Measurements from ENCODE around the gene CCL15.

The CCL15 gene

DNA sequence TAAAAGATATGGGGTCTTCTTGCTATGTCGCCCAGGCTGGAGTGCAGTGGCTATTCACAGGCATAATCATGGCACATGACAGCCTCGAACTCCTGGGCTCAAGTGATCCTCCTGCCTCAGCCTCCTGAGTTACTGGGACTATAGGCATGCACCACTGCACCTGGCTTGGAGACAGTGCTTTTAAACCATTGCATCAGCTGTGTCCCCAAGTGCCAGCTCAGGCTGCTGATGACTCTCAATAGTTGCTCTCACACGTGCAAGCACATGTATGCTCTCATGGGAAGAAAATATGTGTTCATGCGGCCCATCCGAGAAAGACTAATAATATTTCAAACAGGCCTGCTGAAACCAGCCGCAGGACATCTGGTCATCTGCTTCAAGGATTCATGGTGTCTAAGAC is 28.8 kb downstream of the CCL15 start:
- Histone ChIP-seq H3K9ac (ENCODE audit: low read depth, low read length) (no peak overlapping the region), H3K4me1 (ENCODE audit: control insufficient read depth, insufficient read depth, low read length) (no peaks in the 10 kb centered on the region), H3K4me3 (ENCODE audit: low read depth, low read length) (no peak overlapping the region)

DNA sequence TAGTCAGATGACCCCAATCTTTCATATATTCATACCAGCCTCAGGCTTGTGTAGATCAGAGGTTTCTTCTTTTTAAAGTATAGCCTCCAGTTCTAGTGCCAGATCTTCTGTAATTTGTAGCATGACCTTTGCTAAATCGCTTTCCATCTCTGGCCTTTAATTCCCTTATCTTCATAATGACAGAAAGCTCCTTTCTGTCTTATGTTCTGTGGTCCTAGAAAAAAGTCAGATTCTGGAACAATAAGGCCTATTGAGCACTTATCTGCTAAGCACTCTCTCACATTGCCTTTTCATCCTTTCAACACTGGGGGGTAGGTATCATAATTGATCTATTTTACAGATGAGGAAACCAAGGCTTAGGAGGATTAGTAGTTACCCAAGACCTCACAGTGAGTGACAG is 29.3 kb downstream of the CCL15 start:
- H3K4me1 ChIP-seq (ENCODE audit: control insufficient read depth, insufficient read depth, low read length): no peaks in the 10 kb centered on the region
- H3K36me3 ChIP-seq (ENCODE audit: control insufficient read depth, insufficient read depth, low read length): no peaks in the 10 kb centered on the region

More for the DNA sequence above, 28.8 kb downstream of the CCL15 start:
- H3K27ac ChIP-seq (ENCODE audit: low read depth, low read length): no peak overlapping the region
- H3K36me3 ChIP-seq (ENCODE audit: control insufficient read depth, insufficient read depth, low read length): no peaks in the 10 kb centered on the region
- H3K9me3 ChIP-seq (ENCODE audit: control insufficient read depth, insufficient read depth, low read length): no peaks in the 10 kb centered on the region
- H3K27me3 ChIP-seq (ENCODE audit: control insufficient read depth, insufficient read depth, low read length): no peaks in the 10 kb centered on the region

DNA sequence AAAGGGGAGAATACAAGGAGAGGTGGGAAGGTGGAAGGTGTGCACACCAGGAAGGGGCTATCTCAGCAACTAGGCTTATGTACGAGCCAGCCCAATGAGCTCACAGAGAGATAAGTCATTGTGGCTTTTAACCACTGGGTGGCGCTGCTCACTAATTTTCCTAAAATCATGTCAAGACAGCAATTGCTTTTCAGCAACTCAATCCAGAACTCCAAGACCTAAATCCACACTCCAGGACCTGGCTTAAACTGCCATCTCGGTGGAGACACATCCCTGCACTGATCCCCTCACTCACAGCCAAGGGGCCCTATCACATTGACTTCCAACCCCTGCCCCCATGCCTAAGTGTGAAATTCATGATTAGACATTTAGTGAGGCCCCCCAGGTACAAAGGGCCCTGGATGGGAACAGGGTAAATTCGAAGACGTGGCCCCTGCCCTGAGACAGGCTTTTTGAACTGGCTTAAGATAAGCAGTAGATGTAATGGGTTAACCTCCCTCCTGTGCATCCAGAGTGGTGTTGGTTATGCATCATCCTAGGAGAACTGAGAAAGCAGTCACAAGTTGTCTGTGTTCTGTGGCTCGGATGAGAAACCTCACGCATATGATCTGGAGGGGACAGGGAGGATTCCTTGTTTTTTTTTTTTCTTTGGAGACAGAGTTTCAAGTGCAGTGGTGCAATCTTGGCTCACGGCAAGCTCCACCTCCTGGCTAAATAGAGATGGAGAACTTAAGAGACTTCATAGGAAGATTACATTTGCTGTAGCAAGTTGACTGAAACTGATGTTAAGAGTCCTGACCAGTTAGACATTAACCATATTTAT is 31.6 kb downstream of the CCL15 start:
- no peaks in the 10 kb centered on the region for H3K27me3 ChIP-seq (ENCODE audit: control insufficient read depth, insufficient read depth, low read length)
- H3K27ac ChIP-seq (ENCODE audit: low read depth, low read length): no peak overlapping the region
- H3K4me3 ChIP-seq (ENCODE audit: low read depth, low read length): no peak overlapping the region
- H3K4me1 ChIP-seq (ENCODE audit: control insufficient read depth, insufficient read depth, low read length): no peaks in the 10 kb centered on the region
- H3K36me3 ChIP-seq (ENCODE audit: control insufficient read depth, insufficient read depth, low read length): no peaks in the 10 kb centered on the region
- no peaks in the 10 kb centered on the region for H3K9me3 ChIP-seq (ENCODE audit: control insufficient read depth, insufficient read depth, low read length)
- no peak overlapping the region for H3K9ac ChIP-seq (ENCODE audit: low read depth, low read length)

More for the DNA sequence above, 29.3 kb downstream of the CCL15 start:
- no peak overlapping the region for H3K9ac ChIP-seq (ENCODE audit: low read depth, low read length)
- no peaks in the 10 kb centered on the region for H3K27me3 ChIP-seq (ENCODE audit: control insufficient read depth, insufficient read depth, low read length)
- H3K27ac ChIP-seq (ENCODE audit: low read depth, low read length): no peak overlapping the region
- H3K4me3 ChIP-seq (ENCODE audit: low read depth, low read length): no peak overlapping the region
- no peaks in the 10 kb centered on the region for H3K9me3 ChIP-seq (ENCODE audit: control insufficient read depth, insufficient read depth, low read length)

DNA sequence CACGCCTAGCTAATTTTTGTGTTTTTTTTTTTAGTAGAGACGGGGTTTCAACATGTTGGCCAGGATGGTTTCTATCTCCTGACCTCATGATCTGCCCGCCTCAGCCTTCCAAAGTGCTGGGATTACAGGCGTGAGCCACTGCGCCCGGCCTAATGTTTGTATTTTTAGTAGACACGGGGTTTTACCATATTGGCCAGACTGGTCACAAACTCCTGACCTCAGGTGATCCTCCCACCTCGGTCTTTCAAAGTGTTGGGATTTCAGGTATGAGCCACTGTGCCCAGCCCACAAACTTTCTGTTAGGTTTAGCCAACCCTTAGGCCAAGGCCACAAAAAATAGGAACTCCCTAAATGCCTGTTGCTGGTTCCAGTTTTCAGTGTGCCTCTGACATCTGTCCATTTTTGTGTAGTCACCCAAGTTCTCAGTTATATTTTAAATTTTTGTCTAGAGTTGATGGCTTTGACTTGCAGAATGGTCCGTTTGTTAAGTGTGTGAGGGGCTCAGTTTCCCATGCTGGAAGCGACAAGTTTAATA is 32.8 kb downstream of the CCL15 start:
- Histone ChIP-seq H3K4me3 (ENCODE audit: low read depth, low read length) (no peak overlapping the region), H3K27me3 (ENCODE audit: control insufficient read depth, insufficient read depth, low read length) (no peaks in the 10 kb centered on the region), H3K4me1 (ENCODE audit: control insufficient read depth, insufficient read depth, low read length) (no peaks in the 10 kb centered on the region), H3K9ac (ENCODE audit: low read depth, low read length) (no peak overlapping the region), H3K9me3 (ENCODE audit: control insufficient read depth, insufficient read depth, low read length) (no peaks in the 10 kb centered on the region), H3K27ac (ENCODE audit: low read depth, low read length) (no peak overlapping the region), H3K36me3 (ENCODE audit: control insufficient read depth, insufficient read depth, low read length) (no peaks in the 10 kb centered on the region)

DNA sequence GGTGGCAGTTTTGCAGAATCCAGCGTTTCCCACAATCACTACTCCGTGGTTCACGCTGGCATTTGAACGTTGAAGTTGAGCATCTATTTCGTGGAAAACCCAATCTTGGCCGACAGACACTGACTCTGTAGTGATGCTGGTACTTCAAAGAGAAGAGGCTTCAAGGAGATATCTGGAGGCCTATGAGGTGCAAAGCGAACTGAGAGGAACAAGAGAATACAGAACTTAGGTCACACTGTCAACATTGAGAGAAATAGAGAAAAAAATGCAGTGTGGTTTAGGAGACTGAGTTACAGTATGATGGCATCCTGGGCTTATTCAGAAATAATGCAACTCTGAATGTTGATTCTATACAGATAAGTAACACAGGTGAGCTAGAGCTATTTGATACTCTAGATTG is 36.1 kb downstream of the CCL15 start:
- no peaks in the 10 kb centered on the region for H3K9me3 ChIP-seq (ENCODE audit: control insufficient read depth, insufficient read depth, low read length)
- H3K4me3 ChIP-seq (ENCODE audit: low read depth, low read length): no peak overlapping the region
- H3K4me1 ChIP-seq (ENCODE audit: control insufficient read depth, insufficient read depth, low read length): no peaks in the 10 kb centered on the region
- no peak overlapping the region for H3K27ac ChIP-seq (ENCODE audit: low read depth, low read length)
- H3K36me3 ChIP-seq (ENCODE audit: control insufficient read depth, insufficient read depth, low read length): no peaks in the 10 kb centered on the region
- H3K9ac ChIP-seq (ENCODE audit: low read depth, low read length): no peak overlapping the region
- H3K27me3 ChIP-seq (ENCODE audit: control insufficient read depth, insufficient read depth, low read length): no peaks in the 10 kb centered on the region

DNA sequence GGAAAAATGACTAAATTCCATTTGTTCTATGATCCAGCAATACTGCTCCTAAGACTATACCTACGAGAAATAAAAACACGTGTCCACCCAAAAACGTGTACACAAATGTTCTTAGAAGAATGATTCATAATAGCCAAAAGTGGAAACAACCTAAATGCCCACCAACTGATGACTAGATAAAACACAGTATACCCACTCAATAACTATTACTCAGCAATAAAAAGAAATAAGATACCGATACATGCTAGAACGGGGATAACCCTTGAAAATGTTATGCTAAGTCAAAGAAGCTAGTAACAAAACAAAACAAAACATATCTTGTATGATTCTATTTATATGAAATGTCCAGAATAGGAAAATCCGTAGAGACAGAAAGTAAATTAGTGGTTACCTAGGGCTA is 37.7 kb downstream of the CCL15 start:
- no peaks in the 10 kb centered on the region for H3K4me1 ChIP-seq (ENCODE audit: control insufficient read depth, insufficient read depth, low read length)
- no peak overlapping the region for H3K9ac ChIP-seq (ENCODE audit: low read depth, low read length)
- H3K27me3 ChIP-seq (ENCODE audit: control insufficient read depth, insufficient read depth, low read length): no peaks in the 10 kb centered on the region
- H3K27ac ChIP-seq (ENCODE audit: low read depth, low read length): no peak overlapping the region
- no peaks in the 10 kb centered on the region for H3K36me3 ChIP-seq (ENCODE audit: control insufficient read depth, insufficient read depth, low read length)
- H3K9me3 ChIP-seq (ENCODE audit: control insufficient read depth, insufficient read depth, low read length): no peaks in the 10 kb centered on the region
- H3K4me3 ChIP-seq (ENCODE audit: low read depth, low read length): no peak overlapping the region

DNA sequence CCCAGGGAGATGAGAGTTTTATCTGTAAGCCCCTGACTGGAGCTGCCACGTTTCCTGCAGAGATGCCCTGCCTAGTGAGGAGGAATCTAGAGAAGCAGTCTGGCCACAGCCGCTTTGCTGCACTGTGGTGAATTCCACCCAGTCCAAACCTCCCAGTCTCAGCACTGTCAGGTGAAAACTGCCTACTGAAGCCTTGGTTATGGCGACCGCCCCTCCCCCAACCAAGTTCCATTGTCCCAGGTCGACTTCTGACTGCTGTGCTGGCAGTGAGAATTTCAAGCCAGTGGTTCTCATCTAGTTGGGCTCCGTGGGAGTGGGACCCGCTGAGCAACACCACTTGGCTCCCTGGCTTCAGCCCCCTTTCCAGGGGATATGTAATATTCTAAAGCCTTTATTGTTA is 47.6 kb downstream of the CCL15 start:
- Histone ChIP-seq H3K9ac (ENCODE audit: low read depth, low read length) (no peak overlapping the region), H3K9me3 (ENCODE audit: control insufficient read depth, insufficient read depth, low read length) (no peaks in the 10 kb centered on the region), H3K36me3 (ENCODE audit: control insufficient read depth, insufficient read depth, low read length) (no peaks in the 10 kb centered on the region), H3K27ac (ENCODE audit: low read depth, low read length) (no peak overlapping the region), H3K4me1 (ENCODE audit: control insufficient read depth, insufficient read depth, low read length) (peaks cover 8% of the 10 kb centered on the region; the same call in 1 of the 2 replicates), H3K4me3 (ENCODE audit: low read depth, low read length) (no peak overlapping the region), H3K27me3 (ENCODE audit: control insufficient read depth, insufficient read depth, low read length) (no peaks in the 10 kb centered on the region)

DNA sequence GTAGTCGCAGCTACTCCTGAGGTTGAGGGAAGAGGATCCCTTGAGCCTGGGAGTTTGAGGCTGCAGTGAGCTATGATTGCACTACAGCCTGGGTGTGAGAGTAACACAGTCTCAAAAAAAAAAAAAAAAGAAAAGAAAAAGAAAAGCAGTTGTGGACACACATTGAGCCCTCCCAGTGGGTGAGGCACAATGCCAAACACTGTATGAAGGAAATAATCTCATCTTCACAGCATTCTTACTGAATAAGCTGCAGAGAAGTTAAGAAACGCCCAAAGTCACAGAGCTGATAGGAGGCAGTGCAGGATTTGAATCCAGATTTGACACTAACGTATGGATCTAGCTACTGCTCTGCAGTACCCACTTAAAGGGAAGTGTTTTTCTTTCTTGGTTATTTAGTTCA is 52.0 kb downstream of the CCL15 start:
- Histone ChIP-seq H3K9me3 (ENCODE audit: control insufficient read depth, insufficient read depth, low read length) (no peaks in the 10 kb centered on the region), H3K4me3 (ENCODE audit: low read depth, low read length) (no peak overlapping the region), H3K36me3 (ENCODE audit: control insufficient read depth, insufficient read depth, low read length) (no peaks in the 10 kb centered on the region), H3K9ac (ENCODE audit: low read depth, low read length) (no peak overlapping the region), H3K4me1 (ENCODE audit: control insufficient read depth, insufficient read depth, low read length) (peaks cover 8% of the 10 kb centered on the region; the same call in 1 of the 2 replicates), H3K27me3 (ENCODE audit: control insufficient read depth, insufficient read depth, low read length) (no peaks in the 10 kb centered on the region), H3K27ac (ENCODE audit: low read depth, low read length) (no peak overlapping the region)

DNA sequence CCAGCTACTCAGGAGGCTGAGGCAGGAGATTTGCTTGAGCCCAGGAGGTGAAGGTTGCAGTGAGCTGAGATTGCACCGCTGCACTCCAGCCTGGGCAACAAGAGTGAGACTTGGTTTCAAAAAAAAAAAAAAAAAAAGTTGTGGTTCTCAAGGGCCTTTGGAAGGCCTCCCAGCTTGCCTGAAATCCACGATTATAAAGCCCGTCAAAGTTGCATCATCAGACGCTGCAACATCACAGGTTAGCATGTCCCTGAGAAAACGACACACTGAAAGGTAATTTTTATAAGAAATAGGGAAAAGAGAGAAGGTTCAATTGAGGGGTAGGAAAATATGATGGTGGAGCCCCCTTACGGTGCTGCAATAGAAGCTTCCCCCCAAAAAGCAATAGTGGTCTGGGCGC is 53.3 kb downstream of the CCL15 start:
- Histone ChIP-seq H3K9ac (ENCODE audit: low read depth, low read length) (no peak overlapping the region), H3K36me3 (ENCODE audit: control insufficient read depth, insufficient read depth, low read length) (no peaks in the 10 kb centered on the region), H3K27me3 (ENCODE audit: control insufficient read depth, insufficient read depth, low read length) (no peaks in the 10 kb centered on the region), H3K9me3 (ENCODE audit: control insufficient read depth, insufficient read depth, low read length) (no peaks in the 10 kb centered on the region), H3K4me1 (ENCODE audit: control insufficient read depth, insufficient read depth, low read length) (no peaks in the 10 kb centered on the region), H3K4me3 (ENCODE audit: low read depth, low read length) (no peak overlapping the region), H3K27ac (ENCODE audit: low read depth, low read length) (no peak overlapping the region)
